Neural cell (in vitro differentiated cells): ENCODE measurements around the gene IDH3G. TPM values are rescaled to one million over a fixed set of nuclear protein-coding genes. Genes with fewer than 3 reads are reported as not detected.

Experiments
- H2AFZ ChIP-seq: fragments of 200-600, 300-800 bp; sonication (generic), shearing (Covaris generic); 2 replicates; pipeline ENCODE4 v1.6.0; 2014; ENCODE audit warnings: low read depth, mild to moderate bottlenecking, antibody characterized with exemption, low read length, moderate library complexity
- H3F3A ChIP-seq: fragments of 200-600 bp; shearing (Covaris generic); 2 replicates; pipeline ENCODE4 v1.6.1; 2016; ENCODE audit warnings: mild to moderate bottlenecking, moderate library complexity, mixed read lengths, antibody characterized with exemption, low read length; ENCODE audit not compliant: insufficient read depth, poor library complexity, severe bottlenecking
- H3K27ac ChIP-seq: fragments of 200-600, 300-800 bp; sonication (generic), shearing (Covaris generic); 2 replicates; pipeline ENCODE4 v1.5.1; 2014; ENCODE audit warnings: mild to moderate bottlenecking, low read length, moderate library complexity
- H3K27me3 ChIP-seq: fragments of 300-800, 200-600 bp; sonication (generic), shearing (Covaris generic); 2 replicates; pipeline ENCODE4 v1.6.0; 2014; ENCODE audit warnings: mild to moderate bottlenecking, low read depth, low read length, moderate library complexity; ENCODE audit not compliant: insufficient read depth
- H3K36me3 ChIP-seq: fragments of 300-800, 200-600 bp; sonication (generic), shearing (Covaris generic); 2 replicates; pipeline ENCODE4 v1.5.1; 2014; ENCODE audit warnings: mild to moderate bottlenecking, antibody characterized with exemption, low read length, moderate library complexity; ENCODE audit not compliant: insufficient read depth
- H3K4me2 ChIP-seq: fragments of 300-800, 200-600 bp; sonication (generic), shearing (Covaris generic); 2 replicates; pipeline ENCODE4 v1.6.0; 2014; ENCODE audit warnings: mild to moderate bottlenecking, low read length
- H3K4me3 ChIP-seq: fragments of 300-800, 200-600 bp; sonication (generic), shearing (Covaris generic); 2 replicates; pipeline ENCODE4 v1.5.1; 2014; ENCODE audit warnings: mild to moderate bottlenecking, low read length, moderate library complexity
- H3K79me2 ChIP-seq: fragments of 200-600 bp; shearing (Covaris generic); replicated peaks from 2 replicates; pipeline ENCODE4 v1.6.0; 2014; ENCODE audit warnings: mild to moderate bottlenecking, low read length, moderate library complexity; ENCODE audit not compliant: insufficient read depth
- H3K9ac ChIP-seq: fragments of 300-800, 200-600 bp; sonication (generic), shearing (Covaris generic); 2 replicates; pipeline ENCODE4 v1.6.1; 2016; ENCODE audit warnings: mild to moderate bottlenecking, low read length, mixed read lengths
- H3K9me2 ChIP-seq: fragments of 200-600 bp; shearing (Covaris generic); 2 replicates; pipeline ENCODE4 v1.6.1; 2016; ENCODE audit warnings: mild to moderate bottlenecking, low read length, mixed read lengths; ENCODE audit not compliant: insufficient read depth
- H3K9me3 ChIP-seq: fragments of 200-600, 300-800 bp; sonication (generic), shearing (Covaris generic); 2 replicates; pipeline ENCODE4 v1.6.1; 2016; ENCODE audit warnings: mild to moderate bottlenecking, mixed run types, low read length, moderate library complexity, mixed read lengths
- H4K20me1 ChIP-seq: fragments of 200-600 bp; shearing (Covaris generic); 2 replicates; pipeline ENCODE4 v1.6.1; 2016; ENCODE audit warnings: mild to moderate bottlenecking, mixed run types; ENCODE audit not compliant: insufficient read depth
- EP300 ChIP-seq: fragments of 450-650 bp; conservative IDR thresholded peaks from 2 replicates; pipeline ENCODE4 v1.6.1; 2014; ENCODE audit warnings: antibody characterized with exemption, mild to moderate bottlenecking, moderate library complexity; ENCODE audit not compliant: poor library complexity, severe bottlenecking
- EZH2 ChIP-seq: fragments of 200-600, 300-800 bp; shearing (Covaris generic), sonication (generic); IDR thresholded peaks from 2 replicates; pipeline ENCODE4 v1.6.1; 2014; ENCODE audit warnings: antibody characterized with exemption, low read length, borderline replicate concordance, mild to moderate bottlenecking; ENCODE audit not compliant: insufficient read depth, poor library complexity, severe bottlenecking
- MXI1 ChIP-seq: fragments of 450-650 bp; conservative IDR thresholded peaks from 2 replicates; pipeline ENCODE4 v1.6.1; 2014; ENCODE audit warnings: antibody characterized with exemption, mild to moderate bottlenecking; ENCODE audit not compliant: poor library complexity, severe bottlenecking
- POLR2AphosphoS5 ChIP-seq: IDR thresholded peaks from 2 replicates; pipeline ENCODE4 v1.6.1; 2012
- RAD21 ChIP-seq: fragments of 450-650 bp; conservative IDR thresholded peaks from 2 replicates; pipeline ENCODE4 v1.6.1; 2014; ENCODE audit warnings: antibody characterized with exemption, mild to moderate bottlenecking, moderate library complexity
- SMC3 ChIP-seq: fragments of 450-650 bp; conservative IDR thresholded peaks from 2 replicates; pipeline ENCODE4 v1.6.1; 2014; ENCODE audit warnings: antibody characterized with exemption, mild to moderate bottlenecking, moderate library complexity; ENCODE audit not compliant: poor library complexity
- TAF1 ChIP-seq: IDR thresholded peaks from 2 replicates; pipeline ENCODE4 v1.6.1; 2012; ENCODE audit warnings: low read depth
- polyA plus RNA-seq: library from polyadenylated mRNA; depleted of rRNA; stranded (reverse); fragments of >200 nt; gene quantifications from 2 replicates; pipeline ENCODE4 v1.2.3, GENCODE V29; 2014
- TF ChIP-seq, protein P1 (sequence below): fragments of 450-650 bp; IDR thresholded peaks from 2 replicates; pipeline ENCODE4 v1.5.1; 2014; ENCODE audit warnings: antibody characterized with exemption, mild to moderate bottlenecking, moderate library complexity; ENCODE audit not compliant: poor library complexity, severe bottlenecking
- TF ChIP-seq, protein P2 (sequence below): IDR thresholded peaks from 2 replicates; pipeline ENCODE4 v1.6.1; 2012; ENCODE audit warnings: borderline replicate concordance

The IDH3G gene
- polyA plus RNA-seq, 1 donor from 2014 or later = 64.7 TPM

DNA sequence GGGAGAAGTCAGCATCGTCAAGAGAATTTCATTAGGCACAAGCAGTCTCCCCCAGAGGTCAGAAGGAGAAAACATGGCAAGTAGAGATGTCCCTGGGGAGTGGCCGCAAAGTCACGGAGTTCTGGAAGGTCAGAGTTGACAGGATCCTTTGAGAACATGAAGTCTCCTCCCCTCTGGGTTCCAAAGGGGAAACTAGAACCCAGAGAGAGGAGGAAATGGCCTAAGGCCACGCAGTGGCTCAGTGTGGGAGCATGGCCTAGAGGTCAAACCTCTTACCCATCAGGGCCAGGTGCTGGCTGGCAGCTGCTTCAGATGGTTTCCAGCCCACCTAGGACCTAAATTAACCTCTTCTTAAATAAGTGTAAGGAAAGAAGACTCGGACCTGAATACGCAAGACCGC, 884 bp downstream of the IDH3G start:
- no peaks in the 10 kb centered on the region for H4K20me1 ChIP-seq
- H3K36me3 ChIP-seq = no peaks in the 10 kb centered on the region
- no peak for TF ChIP-seq MXI1
- TF ChIP-seq SMC3 = no peak
- no peak for TF ChIP-seq RAD21
- TF ChIP-seq EZH2 = no peak
- no peak for TF ChIP-seq EP300
- TF ChIP-seq, protein P1, sequence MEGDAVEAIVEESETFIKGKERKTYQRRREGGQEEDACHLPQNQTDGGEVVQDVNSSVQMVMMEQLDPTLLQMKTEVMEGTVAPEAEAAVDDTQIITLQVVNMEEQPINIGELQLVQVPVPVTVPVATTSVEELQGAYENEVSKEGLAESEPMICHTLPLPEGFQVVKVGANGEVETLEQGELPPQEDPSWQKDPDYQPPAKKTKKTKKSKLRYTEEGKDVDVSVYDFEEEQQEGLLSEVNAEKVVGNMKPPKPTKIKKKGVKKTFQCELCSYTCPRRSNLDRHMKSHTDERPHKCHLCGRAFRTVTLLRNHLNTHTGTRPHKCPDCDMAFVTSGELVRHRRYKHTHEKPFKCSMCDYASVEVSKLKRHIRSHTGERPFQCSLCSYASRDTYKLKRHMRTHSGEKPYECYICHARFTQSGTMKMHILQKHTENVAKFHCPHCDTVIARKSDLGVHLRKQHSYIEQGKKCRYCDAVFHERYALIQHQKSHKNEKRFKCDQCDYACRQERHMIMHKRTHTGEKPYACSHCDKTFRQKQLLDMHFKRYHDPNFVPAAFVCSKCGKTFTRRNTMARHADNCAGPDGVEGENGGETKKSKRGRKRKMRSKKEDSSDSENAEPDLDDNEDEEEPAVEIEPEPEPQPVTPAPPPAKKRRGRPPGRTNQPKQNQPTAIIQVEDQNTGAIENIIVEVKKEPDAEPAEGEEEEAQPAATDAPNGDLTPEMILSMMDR = no peak
- no peak for TF ChIP-seq TAF1
- TF ChIP-seq, protein P2, sequence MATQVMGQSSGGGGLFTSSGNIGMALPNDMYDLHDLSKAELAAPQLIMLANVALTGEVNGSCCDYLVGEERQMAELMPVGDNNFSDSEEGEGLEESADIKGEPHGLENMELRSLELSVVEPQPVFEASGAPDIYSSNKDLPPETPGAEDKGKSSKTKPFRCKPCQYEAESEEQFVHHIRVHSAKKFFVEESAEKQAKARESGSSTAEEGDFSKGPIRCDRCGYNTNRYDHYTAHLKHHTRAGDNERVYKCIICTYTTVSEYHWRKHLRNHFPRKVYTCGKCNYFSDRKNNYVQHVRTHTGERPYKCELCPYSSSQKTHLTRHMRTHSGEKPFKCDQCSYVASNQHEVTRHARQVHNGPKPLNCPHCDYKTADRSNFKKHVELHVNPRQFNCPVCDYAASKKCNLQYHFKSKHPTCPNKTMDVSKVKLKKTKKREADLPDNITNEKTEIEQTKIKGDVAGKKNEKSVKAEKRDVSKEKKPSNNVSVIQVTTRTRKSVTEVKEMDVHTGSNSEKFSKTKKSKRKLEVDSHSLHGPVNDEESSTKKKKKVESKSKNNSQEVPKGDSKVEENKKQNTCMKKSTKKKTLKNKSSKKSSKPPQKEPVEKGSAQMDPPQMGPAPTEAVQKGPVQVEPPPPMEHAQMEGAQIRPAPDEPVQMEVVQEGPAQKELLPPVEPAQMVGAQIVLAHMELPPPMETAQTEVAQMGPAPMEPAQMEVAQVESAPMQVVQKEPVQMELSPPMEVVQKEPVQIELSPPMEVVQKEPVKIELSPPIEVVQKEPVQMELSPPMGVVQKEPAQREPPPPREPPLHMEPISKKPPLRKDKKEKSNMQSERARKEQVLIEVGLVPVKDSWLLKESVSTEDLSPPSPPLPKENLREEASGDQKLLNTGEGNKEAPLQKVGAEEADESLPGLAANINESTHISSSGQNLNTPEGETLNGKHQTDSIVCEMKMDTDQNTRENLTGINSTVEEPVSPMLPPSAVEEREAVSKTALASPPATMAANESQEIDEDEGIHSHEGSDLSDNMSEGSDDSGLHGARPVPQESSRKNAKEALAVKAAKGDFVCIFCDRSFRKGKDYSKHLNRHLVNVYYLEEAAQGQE = no peak
- TF ChIP-seq POLR2AphosphoS5 = no peak
- peak overlapping the region; percentile 83 for H3K4me3 ChIP-seq
- H3F3A ChIP-seq = no peaks in the 10 kb centered on the region
- H3K27ac ChIP-seq = peak overlapping the region; percentile 86
- H2AFZ ChIP-seq = no peak overlapping the region
- H3K9ac ChIP-seq = peak overlapping the region; percentile 83
- no peaks in the 10 kb centered on the region for H3K9me3 ChIP-seq
- H3K4me2 ChIP-seq = peak overlapping the region; percentile 62
- peaks cover 37% of the 10 kb centered on the region for H3K79me2 ChIP-seq
- no peaks in the 10 kb centered on the region for H3K27me3 ChIP-seq
- H3K9me2 ChIP-seq = no peaks in the 10 kb centered on the region

DNA sequence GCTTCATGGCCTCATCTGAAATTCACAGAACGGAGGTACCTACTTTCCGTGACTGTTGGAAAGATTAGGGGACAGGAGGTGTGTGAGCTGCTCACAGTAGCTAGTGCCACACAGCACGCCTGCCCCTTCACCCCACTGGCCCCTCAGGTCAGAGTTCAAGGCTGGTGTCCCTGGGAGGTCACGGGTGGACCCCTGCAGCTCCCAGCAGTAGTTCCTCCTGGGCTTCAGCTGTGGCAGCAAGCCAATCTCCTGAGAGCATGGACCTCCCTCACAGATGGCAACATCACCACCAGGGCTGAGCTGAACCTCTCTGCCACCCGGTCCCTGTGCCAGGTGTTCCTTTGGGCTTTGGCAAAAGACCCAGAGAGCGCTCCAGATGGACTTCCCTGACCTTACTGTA, 1.8 kb downstream of the IDH3G start:
- H4K20me1 ChIP-seq = no peaks in the 10 kb centered on the region
- H3K9me2 ChIP-seq = no peaks in the 10 kb centered on the region
- TF ChIP-seq SMC3 (no peak), EP300 (no peak), MXI1 (no peak), EZH2 (no peak), RAD21 (no peak), TAF1 (no peak), POLR2AphosphoS5 (no peak)
- TF ChIP-seq, protein P2 = no peak
- TF ChIP-seq, protein P1 = no peak
- peaks cover 37% of the 10 kb centered on the region for H3K79me2 ChIP-seq
- no peaks in the 10 kb centered on the region for H3K27me3 ChIP-seq
- H3K4me2 ChIP-seq = no peak overlapping the region
- H3K36me3 ChIP-seq = no peaks in the 10 kb centered on the region
- no peak overlapping the region for H3K27ac ChIP-seq
- no peak overlapping the region for H2AFZ ChIP-seq
- H3K4me3 ChIP-seq = peak overlapping the region; percentile 83
- no peak overlapping the region for H3K9ac ChIP-seq
- H3K9me3 ChIP-seq = no peaks in the 10 kb centered on the region
- H3F3A ChIP-seq = no peaks in the 10 kb centered on the region
